GM18517 (cell line): ENCODE results near the gene SULT1A2.
A peak's percentile ranks its signal among the peaks of the same experiment; 100 is the strongest.
"Not testable (repeated sequence)": the region's sequence is repeated elsewhere in the genome, so short reads cannot be mapped to it uniquely, and the experiment has no call there.

ENCODE experiments used
- ATAC-seq: cut with Tn5 transposase; IDR thresholded peaks from one replicate; pipeline ENCODE4 v1.9.1; 2021; ENCODE audit warnings: mild to moderate bottlenecking, moderate library complexity; ENCODE audit not compliant: unreplicated experiment

SULT1A2 gene

GRCh38 chr16:28609631-28610594 is 13.1 kb upstream of the SULT1A2 start, which contains the start of gene SULT1A1:
Gene SULT1A1 (minus strand): TSS chr16:28610044. CDS start chr16:28608855, 1,189 bp downstream.
- no peak for ATAC-seq

- not testable (repeated sequence) for ATAC-seq
These were observed 12.2 kb upstream of the SULT1A2 start for GRCh38 chr16:28608867-28609596.

- ATAC-seq: not testable (repeated sequence)
These were observed 11.6 kb upstream of the SULT1A2 start for GRCh38 chr16:28608496-28608808.

GRCh38 chr16:28607681-28608495 is 11.0 kb upstream of the SULT1A2 start:
- ATAC-seq: not testable (repeated sequence)

- no peak for ATAC-seq
These were observed 10.3 kb upstream of the SULT1A2 start for GRCh38 chr16:28607116-28607623.

GRCh38 chr16:28606291-28607115 is 9.7 kb upstream of the SULT1A2 start:
- no peak for ATAC-seq

GRCh38 chr16:28604186-28604565 is 7.3 kb upstream of the SULT1A2 start:
- no peak for ATAC-seq

- ATAC-seq: no peak
These were observed 6.7 kb upstream of the SULT1A2 start for GRCh38 chr16:28603381-28604185.

GRCh38 chr16:28602529-28602928 is 5.7 kb upstream of the SULT1A2 start:
- no peak for ATAC-seq

GRCh38 chr16:28602062-28602461 is 5.2 kb upstream of the SULT1A2 start:
- ATAC-seq: not testable (repeated sequence)

GRCh38 chr16:28601589-28601988 is 4.7 kb upstream of the SULT1A2 start:
- ATAC-seq: not testable (repeated sequence)

GRCh38 chr16:28600965-28601364 is 4.1 kb upstream of the SULT1A2 start:
- ATAC-seq: not testable (repeated sequence)

GRCh38 chr16:28599377-28600285 is 2.8 kb upstream of the SULT1A2 start:
- ATAC-seq: peak; percentile 68

- no peak for ATAC-seq
These were observed 927 bp upstream of the SULT1A2 start for GRCh38 chr16:28597692-28598261.

GRCh38 chr16:28596115-28596630 is 677 bp downstream of the SULT1A2 start:
- ATAC-seq: no peak

- not testable (repeated sequence) for ATAC-seq
These were observed 1.4 kb downstream of the SULT1A2 start for GRCh38 chr16:28595451-28595850.

GRCh38 chr16:28592979-28593553 is 3.8 kb downstream of the SULT1A2 start:
- no peak for ATAC-seq
